Dedifferentiated amniotic fluid mesenchymal stem cell (primary cell): ENCODE measurements around the gene CDHR4.
"Not testable (repeated sequence)": the region's sequence is repeated elsewhere in the genome, so short reads cannot be mapped to it uniquely, and the experiment has no call there.

Experiments
- DNase-seq: peaks from one replicate; pipeline ENCODE4 v3.0.0-alpha.2; 2016; ENCODE audit errors: extremely low spot score

Gene CDHR4

DNA sequence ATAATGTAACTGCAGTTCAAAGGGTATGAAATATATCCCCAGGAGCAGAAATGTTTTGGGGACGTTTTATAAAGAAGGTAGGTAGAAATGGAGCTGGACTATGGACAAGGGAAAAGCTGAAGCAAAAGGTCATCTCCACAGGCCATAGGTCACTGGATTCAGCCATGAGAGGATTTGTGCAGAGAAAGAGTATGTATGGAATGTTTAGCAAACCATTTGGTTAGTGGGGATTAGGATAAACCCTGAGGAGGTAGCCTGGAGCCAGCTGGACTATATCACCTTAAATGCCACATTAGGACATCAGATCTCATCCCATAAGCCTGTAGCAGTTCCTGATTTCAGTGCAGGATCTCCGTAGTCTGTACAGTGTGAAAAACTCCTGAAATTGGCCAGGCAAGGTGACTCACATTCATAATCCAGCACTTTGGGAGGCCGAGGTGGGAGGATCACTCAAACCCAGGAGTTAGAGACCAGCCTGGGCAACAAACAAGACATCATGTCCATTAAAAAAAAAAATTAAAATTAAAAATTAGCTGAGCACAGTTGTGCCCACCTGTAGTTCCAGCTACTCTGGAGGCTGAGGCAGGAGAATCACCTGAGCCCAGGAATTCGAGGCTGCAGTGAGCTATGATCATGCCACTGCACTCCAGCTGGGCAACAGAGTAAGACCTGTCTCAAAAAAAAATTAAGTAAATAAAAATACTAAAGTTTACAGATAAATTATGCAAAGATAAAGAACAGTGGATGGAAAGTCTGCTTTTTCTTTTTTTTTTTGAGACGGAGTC lies 18.1 kb downstream of the CDHR4 start:
- DNase-seq: no peak

DNA sequence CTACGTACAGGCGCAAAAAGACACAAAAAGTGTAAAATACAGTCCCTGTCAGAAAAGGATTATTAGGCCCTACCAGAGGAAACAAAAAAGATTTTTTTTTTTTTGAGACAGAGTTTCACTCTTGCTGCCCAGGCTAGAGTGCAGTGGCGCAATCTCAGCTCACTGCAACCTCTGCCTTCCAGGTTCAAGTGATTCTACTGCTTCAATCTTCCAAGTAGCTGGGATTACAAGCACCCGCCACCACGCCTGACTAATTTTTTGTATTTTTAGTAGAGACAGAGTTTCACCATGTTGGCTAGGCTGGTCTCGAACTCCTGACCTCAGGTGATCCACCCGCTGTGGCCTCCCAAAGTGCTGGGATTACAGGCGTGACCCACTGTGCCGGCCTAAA lies 18.7 kb downstream of the CDHR4 start:
- not testable (repeated sequence) for DNase-seq

DNA sequence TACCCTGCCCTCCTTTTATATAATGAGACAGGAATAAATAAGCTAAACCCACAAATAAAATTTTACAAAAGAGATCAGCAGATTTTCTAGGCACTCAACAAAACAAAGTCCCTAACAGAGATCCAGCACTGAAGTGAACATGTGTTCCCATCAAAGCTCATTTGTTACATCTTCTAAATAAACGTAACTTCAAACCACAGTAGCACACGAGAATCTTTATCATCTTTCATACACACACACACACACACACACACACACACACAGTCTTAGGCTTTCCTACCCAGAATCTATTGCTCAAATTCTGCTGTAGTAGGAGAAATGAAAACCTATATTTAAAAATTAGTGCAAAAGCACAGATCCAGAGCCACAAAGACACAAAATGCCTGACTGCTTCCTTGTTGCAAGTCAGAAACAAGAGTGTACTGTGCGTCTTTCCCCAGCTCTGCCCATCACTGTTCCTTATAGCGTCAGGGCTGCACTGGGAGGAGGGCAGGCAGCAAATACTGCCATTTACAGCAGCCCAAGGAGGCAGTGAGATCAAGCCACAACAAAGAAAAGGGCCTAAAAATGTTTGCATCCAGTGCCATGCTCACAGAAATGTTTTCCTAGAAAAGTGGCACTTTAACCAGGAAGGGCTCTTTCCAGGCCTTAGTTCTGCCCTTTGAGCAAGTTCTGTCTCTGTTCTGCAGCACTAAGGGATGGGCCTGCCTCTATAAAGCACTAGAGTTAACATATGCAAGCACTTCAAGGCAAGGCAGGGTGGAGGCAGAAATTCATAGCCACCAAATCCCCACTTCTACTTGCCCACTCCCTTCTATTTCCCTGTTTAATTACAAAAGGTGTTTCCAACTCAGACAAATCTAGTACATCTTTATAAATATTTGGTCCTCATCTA lies 19.3 kb downstream of the CDHR4 start:
- no peak for DNase-seq

- DNase-seq: no peak
Measured at GRCh38 chr3:49779358-49780079, 20.2 kb downstream of the CDHR4 start.

- not testable (repeated sequence) for DNase-seq
Measured at GRCh38 chr3:49776101-49776500, 23.6 kb downstream of the CDHR4 start.

DNA sequence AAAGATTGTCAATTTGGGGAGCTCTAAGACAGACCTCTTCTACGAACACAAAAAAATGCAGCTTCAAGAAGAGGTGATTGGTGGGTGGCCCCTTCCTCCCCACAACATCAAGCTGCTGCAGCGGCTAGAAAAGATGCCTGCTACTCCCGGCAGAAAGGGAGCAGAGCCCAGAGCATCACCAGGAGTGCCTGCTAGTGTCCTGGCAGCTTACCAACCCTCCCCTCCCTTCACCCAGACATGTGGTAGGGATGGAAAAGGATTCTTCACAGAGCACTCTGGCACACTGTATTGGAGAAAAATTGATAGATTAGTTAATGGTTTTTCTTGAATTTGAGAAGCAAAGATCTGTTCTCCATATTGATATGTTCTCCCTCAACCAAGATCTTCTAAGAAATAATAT lies 24.1 kb downstream of the CDHR4 start:
- DNase-seq: no peak

- DNase-seq: no peak
Measured at GRCh38 chr3:49772703-49773102, 27.0 kb downstream of the CDHR4 start.

DNA sequence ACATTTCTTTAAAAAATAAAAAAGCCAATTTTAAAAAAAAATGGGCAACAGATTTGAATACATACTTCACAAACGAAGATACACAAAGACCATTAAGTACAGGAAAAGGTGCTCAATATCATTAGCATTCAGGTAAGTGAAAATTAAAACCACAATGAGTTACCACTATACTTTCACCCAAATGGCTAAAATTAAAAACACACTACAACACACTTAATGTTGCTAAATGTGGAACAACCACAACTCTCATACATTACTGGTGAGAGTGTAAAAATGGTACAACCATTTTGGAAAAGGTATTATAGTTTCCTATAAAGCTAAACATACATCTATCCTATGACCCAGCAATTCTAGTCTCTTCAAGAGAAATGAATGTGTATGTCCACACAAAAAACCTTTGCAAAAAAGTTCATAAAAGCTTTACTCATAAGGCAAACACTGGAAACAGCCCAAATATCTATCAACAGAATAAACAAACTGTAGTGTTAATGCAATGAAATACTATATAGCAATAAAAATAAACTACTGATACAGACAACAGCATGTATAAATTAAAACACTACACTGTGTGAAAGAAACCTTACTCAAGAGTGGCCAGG lies 28.2 kb downstream of the CDHR4 start:
- no peak for DNase-seq

GRCh38 chr3:49769926-49770325 lies 29.7 kb downstream of the CDHR4 start:
- no peak for DNase-seq

DNA sequence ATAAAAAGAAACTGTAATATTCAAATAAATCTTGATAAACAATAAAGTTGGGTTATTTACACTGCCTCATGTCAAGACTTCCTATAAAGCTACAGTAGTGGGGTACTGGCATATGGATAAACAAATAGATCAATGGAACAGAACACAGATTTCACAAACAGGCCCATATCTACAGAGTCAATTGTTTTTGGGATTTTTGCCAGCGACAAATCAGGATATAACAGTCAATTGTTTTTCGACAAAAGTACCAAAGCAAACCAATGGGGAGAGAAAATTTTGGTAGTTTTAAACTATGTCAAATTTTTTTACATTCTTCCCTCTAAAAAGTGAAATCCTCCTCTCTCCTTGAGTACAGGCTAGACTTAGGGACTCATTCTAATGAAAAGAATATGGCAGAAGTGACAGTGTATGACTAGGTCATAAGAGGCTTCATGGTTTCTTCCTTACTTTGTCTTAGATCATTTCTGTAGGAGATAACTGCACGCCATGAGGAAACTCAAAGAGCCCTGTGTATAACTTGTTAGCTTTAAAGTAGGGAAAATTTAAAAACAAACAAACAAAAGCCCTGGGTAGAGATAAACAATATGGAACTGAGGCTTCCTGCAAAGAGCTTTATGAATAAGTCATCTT lies 30.3 kb downstream of the CDHR4 start:
- DNase-seq: no peak

GRCh38 chr3:49763981-49764380 lies 35.7 kb downstream of the CDHR4 start:
- DNase-seq: no peak

DNA sequence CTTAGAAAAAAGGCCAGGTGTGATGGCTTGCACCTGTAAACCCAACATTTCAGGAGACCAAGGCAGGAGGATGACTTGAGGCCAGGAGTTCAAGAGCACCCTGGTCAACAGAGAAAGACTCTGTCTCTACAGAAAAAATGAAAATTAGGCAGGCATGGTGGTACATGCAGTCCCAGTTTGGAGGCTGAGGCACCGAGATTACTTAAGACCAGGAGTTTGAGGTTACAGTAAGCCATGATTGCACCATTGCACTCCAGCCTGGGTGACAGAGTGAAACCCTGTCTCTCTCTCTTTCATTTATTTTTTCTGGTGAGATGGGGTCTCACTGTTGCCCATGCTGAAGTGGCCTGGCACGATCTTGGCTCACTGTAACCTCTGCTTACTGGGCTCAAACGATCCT lies 38.0 kb downstream of the CDHR4 start:
- no peak for DNase-seq

DNA sequence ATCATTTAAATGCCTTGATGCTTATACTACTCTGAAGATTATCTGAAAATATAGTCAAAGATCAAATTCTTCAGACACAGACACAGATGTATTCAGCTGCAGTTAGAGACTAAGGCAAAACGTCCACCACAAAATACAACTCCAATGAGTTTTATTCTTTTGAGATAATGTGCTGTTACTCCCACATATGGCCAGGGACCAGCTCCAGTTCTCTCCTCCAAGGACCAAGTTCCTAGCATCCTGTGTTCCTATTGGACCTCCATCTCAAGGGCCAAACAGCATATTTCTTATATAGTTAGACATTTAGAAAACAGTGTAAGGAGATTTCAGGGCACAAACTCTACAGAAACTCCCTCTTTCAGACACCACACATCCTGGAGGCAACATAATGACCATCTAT lies 40.4 kb downstream of the CDHR4 start:
- DNase-seq: no peak

GRCh38 chr3:49757197-49757596 lies 42.5 kb downstream of the CDHR4 start:
- no peak for DNase-seq

- DNase-seq: no peak
Measured at GRCh38 chr3:49756036-49756435, 43.6 kb downstream of the CDHR4 start.

GRCh38 chr3:49754536-49754935 lies 45.1 kb downstream of the CDHR4 start:
- DNase-seq: no peak

DNA sequence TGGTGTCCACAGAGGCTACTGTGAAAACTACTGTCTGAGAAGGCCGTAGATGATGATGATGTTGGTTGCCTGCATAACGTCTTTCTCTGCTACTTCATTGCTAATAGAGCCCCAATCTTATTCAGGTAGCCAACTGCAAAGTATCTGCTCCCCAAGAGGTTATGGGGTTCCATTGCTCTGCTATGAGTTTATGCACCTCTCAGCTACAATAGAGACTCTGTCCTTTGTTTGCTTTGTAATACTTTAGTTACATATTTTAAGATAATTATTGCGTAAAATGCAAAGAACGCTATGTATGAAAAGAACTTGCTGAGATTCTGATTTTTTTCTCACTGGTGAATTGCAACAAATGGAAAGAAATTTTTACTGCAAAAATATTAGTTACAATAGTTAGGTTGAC lies 48.2 kb downstream of the CDHR4 start:
- DNase-seq: no peak

- DNase-seq: no peak
Measured at GRCh38 chr3:49750056-49750455, 49.6 kb downstream of the CDHR4 start.

DNA sequence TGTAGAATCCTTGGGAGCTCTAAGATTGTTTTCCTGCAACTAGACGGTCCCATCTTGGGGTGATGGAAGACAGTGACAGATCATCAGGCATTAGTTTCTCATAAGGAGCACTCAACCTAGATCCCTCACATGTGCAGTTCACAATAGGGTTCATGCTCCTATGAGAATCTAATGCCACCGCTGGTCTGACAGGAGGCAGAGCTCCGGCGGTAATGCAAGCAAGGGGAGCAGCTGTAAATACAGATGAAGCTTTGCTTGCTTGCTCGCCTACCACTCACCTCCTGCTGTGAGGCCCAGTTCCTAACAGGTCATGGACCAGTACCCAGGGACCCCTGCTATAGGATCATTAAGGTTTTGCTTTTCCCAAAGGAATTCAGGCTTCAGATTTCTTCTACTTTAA lies 50.8 kb downstream of the CDHR4 start:
- DNase-seq: not testable (repeated sequence)

- no peak for DNase-seq
Measured at GRCh38 chr3:49747792-49748480, 51.7 kb downstream of the CDHR4 start.

GRCh38 chr3:49745986-49746385 lies 53.7 kb downstream of the CDHR4 start:
- no peak for DNase-seq
